ENCODE data around the gene GDI1.

The GDI1 gene

GRCh38 chrX:154420402-154420756 lies 16.6 kb upstream of the GDI1 start:
- no peaks in the 10 kb centered on the region for H3K9me3 Mint-ChIP-seq
- intact Hi-C loops (cut with micrococcal nuclease) = no loop called here
- peaks cover 61% of the 10 kb centered on the region for H3K36me3 Mint-ChIP-seq (ENCODE audit: low read depth)
- H3K27me3 Mint-ChIP-seq = no peaks in the 10 kb centered on the region
- H3K4me3 Mint-ChIP-seq = no peak overlapping the region
- H3K27ac Mint-ChIP-seq = no peak overlapping the region
- peaks cover 29% of the 10 kb centered on the region for H3K4me1 Mint-ChIP-seq (ENCODE audit: low read depth)

GRCh38 chrX:154426916-154427770 lies 9.8 kb upstream of the GDI1 start:
- peaks cover 31% of the 10 kb centered on the region for H3K36me3 Mint-ChIP-seq (ENCODE audit: low read depth)
- H3K27ac Mint-ChIP-seq = peak overlapping the region; percentile 89
- intact Hi-C loops (cut with micrococcal nuclease) = no loop called here
- H3K4me3 Mint-ChIP-seq = peak overlapping the region; percentile 81
- peaks cover 37% of the 10 kb centered on the region for H3K4me1 Mint-ChIP-seq (ENCODE audit: low read depth)
- H3K27me3 Mint-ChIP-seq = no peaks in the 10 kb centered on the region
- H3K9me3 Mint-ChIP-seq = no peaks in the 10 kb centered on the region

GRCh38 chrX:154428176-154429171 lies 8.5 kb upstream of the GDI1 start, which contains the start of gene ATP6AP1:
Gene ATP6AP1 (plus strand): TSS chrX:154428677. CDS start chrX:154428693, 16 bp downstream.
- H3K4me1 Mint-ChIP-seq (ENCODE audit: low read depth) = peaks cover 41% of the 10 kb centered on the region
- H3K27ac Mint-ChIP-seq = peak within 1 kb of the TSS; percentile 89
- peaks cover 44% of the 10 kb centered on the region for H3K36me3 Mint-ChIP-seq (ENCODE audit: low read depth)
- no peaks in the 10 kb centered on the region for H3K9me3 Mint-ChIP-seq
- no peaks in the 10 kb centered on the region for H3K27me3 Mint-ChIP-seq
- peak within 1 kb of the TSS; percentile 81 for H3K4me3 Mint-ChIP-seq
- intact Hi-C loops (cut with micrococcal nuclease) = no loop called here

- Mint-ChIP-seq H3K4me1 (ENCODE audit: low read depth) (peaks cover 42% of the 10 kb centered on the region), H3K27ac (peak overlapping the region; percentile 89), H3K4me3 (peak overlapping the region; percentile 81), H3K27me3 (no peaks in the 10 kb centered on the region), H3K9me3 (no peaks in the 10 kb centered on the region), H3K36me3 (ENCODE audit: low read depth) (peaks cover 57% of the 10 kb centered on the region)
- intact Hi-C loops (cut with micrococcal nuclease) = loop anchor here (2.0 kb wide), 1 partner anchor 17 kb away; no protein-coding TSS in a partner anchor
Observed at GRCh38 chrX:154429711-154430110, 7.2 kb upstream of the GDI1 start.

- Mint-ChIP-seq H3K27ac (peak overlapping the region; percentile 89), H3K9me3 (no peaks in the 10 kb centered on the region), H3K36me3 (ENCODE audit: low read depth) (peaks cover 64% of the 10 kb centered on the region), H3K27me3 (no peaks in the 10 kb centered on the region), H3K4me3 (peak overlapping the region; percentile 81), H3K4me1 (ENCODE audit: low read depth) (peaks cover 49% of the 10 kb centered on the region)
- intact Hi-C loops (cut with micrococcal nuclease) = loop anchor here (2.0 kb wide), 1 partner anchor 18 kb away; no protein-coding TSS in a partner anchor
Observed at GRCh38 chrX:154430479-154430878, 6.5 kb upstream of the GDI1 start.

DNA sequence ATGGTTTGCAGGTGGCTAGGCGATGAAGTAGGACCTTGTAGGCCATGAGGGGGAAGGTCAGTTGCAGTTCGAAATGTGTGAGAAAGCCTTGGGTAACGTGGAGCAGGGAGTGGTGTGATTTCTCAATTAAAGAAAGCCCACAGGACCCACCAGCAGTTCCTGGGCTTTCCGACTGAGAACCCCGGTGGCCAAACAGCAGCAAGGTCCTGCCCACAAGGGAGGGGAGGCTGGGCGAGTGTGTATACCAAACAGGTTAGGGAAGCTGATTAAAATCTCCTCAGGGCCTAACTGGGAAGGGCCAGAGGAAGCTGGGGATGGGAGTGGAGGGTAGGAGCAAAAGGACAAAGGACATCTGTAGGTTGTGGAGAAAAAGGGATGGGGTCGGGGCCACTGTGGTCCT lies 6.0 kb upstream of the GDI1 start:
- Mint-ChIP-seq H3K9me3 (no peaks in the 10 kb centered on the region), H3K36me3 (ENCODE audit: low read depth) (peaks cover 69% of the 10 kb centered on the region), H3K27me3 (no peaks in the 10 kb centered on the region), H3K27ac (peak overlapping the region; percentile 89), H3K4me1 (ENCODE audit: low read depth) (peaks cover 53% of the 10 kb centered on the region), H3K4me3 (peak overlapping the region; percentile 81)
- intact Hi-C loops (cut with micrococcal nuclease) = loop anchor here (2.0 kb wide), 1 partner anchor 18 kb away; no protein-coding TSS in a partner anchor

GRCh38 chrX:154431341-154431740 lies 5.6 kb upstream of the GDI1 start:
- Mint-ChIP-seq H3K4me1 (ENCODE audit: low read depth) (peaks cover 57% of the 10 kb centered on the region), H3K36me3 (ENCODE audit: low read depth) (peaks cover 73% of the 10 kb centered on the region), H3K9me3 (no peaks in the 10 kb centered on the region), H3K4me3 (peak overlapping the region; percentile 81), H3K27me3 (no peaks in the 10 kb centered on the region), H3K27ac (peak overlapping the region; percentile 89)
- intact Hi-C loops (cut with micrococcal nuclease) = loop anchor here (2.0 kb wide), 1 partner anchor 19 kb away; no protein-coding TSS in a partner anchor

DNA sequence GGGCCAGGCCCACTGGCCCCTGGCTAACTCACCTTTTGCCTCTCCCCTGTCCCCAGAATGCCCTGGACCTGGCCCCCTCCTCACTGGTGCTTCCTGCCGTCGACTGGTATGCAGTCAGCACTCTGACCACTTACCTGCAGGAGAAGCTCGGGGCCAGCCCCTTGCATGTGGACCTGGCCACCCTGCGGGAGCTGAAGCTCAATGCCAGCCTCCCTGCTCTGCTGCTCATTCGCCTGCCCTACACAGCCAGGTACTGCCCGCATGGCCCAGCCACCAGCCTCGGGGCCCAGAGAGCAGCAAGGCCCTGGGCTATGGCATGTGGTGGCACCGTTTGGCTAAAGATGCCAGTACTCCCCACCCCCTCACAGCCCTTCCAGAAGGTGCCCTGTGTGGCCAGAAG lies 4.7 kb upstream of the GDI1 start:
- intact Hi-C loops (cut with micrococcal nuclease) = no loop called here
- H3K4me1 Mint-ChIP-seq (ENCODE audit: low read depth) = peaks cover 59% of the 10 kb centered on the region
- peak overlapping the region; percentile 89 for H3K27ac Mint-ChIP-seq
- H3K4me3 Mint-ChIP-seq = peak overlapping the region; percentile 30
- H3K36me3 Mint-ChIP-seq (ENCODE audit: low read depth) = peaks cover 74% of the 10 kb centered on the region
- no peaks in the 10 kb centered on the region for H3K9me3 Mint-ChIP-seq
- H3K27me3 Mint-ChIP-seq = no peaks in the 10 kb centered on the region

DNA sequence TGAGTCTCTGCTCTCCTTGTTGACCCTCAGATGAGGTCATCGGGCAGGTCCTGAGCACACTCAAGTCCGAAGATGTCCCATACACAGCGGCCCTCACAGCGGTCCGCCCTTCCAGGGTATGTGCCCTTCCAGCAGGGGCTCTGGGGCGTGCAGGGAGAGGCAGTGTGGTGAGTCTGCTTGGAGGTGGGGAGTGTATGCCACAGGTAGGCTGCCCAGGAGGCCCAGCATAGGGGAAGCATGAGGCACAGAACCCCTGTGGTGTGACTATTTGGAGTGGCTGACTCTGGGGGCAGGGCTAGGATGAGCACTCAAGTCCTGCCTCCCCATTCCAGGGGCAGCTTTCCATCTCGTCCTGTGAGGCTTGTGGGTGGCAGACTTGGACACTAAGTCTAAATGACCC lies 3.3 kb upstream of the GDI1 start:
- H3K4me1 Mint-ChIP-seq (ENCODE audit: low read depth) = peaks cover 64% of the 10 kb centered on the region
- H3K4me3 Mint-ChIP-seq = no peak overlapping the region
- H3K27ac Mint-ChIP-seq = no peak overlapping the region
- no peaks in the 10 kb centered on the region for H3K9me3 Mint-ChIP-seq
- peaks cover 82% of the 10 kb centered on the region for H3K36me3 Mint-ChIP-seq (ENCODE audit: low read depth)
- H3K27me3 Mint-ChIP-seq = no peaks in the 10 kb centered on the region
- intact Hi-C loops (cut with micrococcal nuclease) = no loop called here

GRCh38 chrX:154434394-154435168 lies 2.4 kb upstream of the GDI1 start:
- Mint-ChIP-seq H3K36me3 (ENCODE audit: low read depth) (peaks cover 85% of the 10 kb centered on the region), H3K4me3 (no peak overlapping the region), H3K27me3 (no peaks in the 10 kb centered on the region), H3K9me3 (no peaks in the 10 kb centered on the region), H3K27ac (no peak overlapping the region), H3K4me1 (ENCODE audit: low read depth) (peaks cover 69% of the 10 kb centered on the region)
- intact Hi-C loops (cut with micrococcal nuclease) = no loop called here

- no peak overlapping the region for H3K4me3 Mint-ChIP-seq
- H3K27me3 Mint-ChIP-seq = no peaks in the 10 kb centered on the region
- peaks cover 89% of the 10 kb centered on the region for H3K36me3 Mint-ChIP-seq (ENCODE audit: low read depth)
- no peaks in the 10 kb centered on the region for H3K9me3 Mint-ChIP-seq
- intact Hi-C loops (cut with micrococcal nuclease) = no loop called here
- peaks cover 69% of the 10 kb centered on the region for H3K4me1 Mint-ChIP-seq (ENCODE audit: low read depth)
- peak overlapping the region; percentile 74 for H3K27ac Mint-ChIP-seq
Observed at GRCh38 chrX:154435171-154435733, 1.7 kb upstream of the GDI1 start.

DNA sequence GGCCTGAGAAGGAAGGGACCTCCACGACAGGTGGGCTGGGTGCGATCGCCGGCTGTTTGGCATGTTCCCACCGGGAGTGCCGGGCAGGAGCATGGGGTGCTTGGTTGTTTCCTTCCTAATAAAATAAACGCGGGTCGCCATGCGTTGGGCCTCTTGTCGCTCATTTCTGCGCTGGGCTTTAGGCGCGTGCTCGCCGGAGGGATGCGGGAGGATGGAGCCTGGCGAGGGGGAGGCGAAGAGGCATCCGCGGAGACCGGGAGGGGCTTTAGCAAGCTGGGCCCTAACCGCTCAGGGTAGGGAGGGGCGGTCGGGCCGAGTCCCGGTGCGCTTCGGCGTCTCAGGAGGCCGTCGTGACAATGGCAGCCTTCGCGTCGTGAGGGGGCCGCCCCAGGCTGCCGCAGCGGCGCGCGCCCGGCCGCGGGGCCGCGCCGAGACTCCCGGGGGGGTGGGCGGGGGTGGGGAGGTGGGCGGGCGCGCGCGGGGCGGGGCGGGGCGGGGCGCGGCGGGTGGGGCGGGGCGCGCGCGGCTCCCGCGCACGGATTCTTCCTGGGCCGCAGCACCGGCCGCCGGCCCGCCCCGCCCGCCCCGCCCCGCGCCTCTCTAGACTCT lies 476 bp upstream of the GDI1 start:
- peaks cover 93% of the 10 kb centered on the region for H3K36me3 Mint-ChIP-seq (ENCODE audit: low read depth)
- no peaks in the 10 kb centered on the region for H3K27me3 Mint-ChIP-seq
- peak overlapping the region; percentile 74 for H3K27ac Mint-ChIP-seq
- intact Hi-C loops (cut with micrococcal nuclease) = no loop called here
- H3K9me3 Mint-ChIP-seq = no peaks in the 10 kb centered on the region
- H3K4me3 Mint-ChIP-seq = peak overlapping the region; percentile 87
- peaks cover 59% of the 10 kb centered on the region for H3K4me1 Mint-ChIP-seq (ENCODE audit: low read depth)

Data from dendritic cell treated with granulocyte-macrophage colony-stimulating factor and Interleukin-4, amounts not matched to agents 40 ng/mL and 50 ng/mL, for 4 days (primary cell).